ENCODE measurements around the gene MTARC2.

DNA sequence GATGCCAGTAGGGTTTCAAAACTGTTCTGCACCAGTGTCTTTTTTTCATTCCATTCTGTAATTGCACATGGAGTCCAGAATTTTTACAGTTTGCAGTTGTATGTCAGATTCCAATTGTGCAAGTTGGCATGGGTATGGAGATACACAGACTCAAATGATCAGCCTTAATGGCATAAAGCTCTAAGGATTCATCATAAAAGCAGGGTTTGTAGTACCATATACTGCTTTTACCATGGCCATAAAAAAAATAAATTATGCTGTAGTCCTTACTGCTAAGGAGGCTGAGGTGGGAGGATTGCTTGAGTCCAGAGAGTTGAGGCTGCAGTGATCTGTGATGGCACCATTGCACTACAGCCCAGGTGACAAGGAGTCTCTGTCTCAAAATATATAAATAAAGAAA lies 48.9 kb downstream of the MTARC2 start:
- TF ChIP-seq CTCF (IDR thresholded peaks at IDR 0.05) (no peak), EZH2 (IDR thresholded peaks at IDR 0.05) (no peak), EZH2phosphoT487 (IDR thresholded peaks at IDR 0.05) (no peak)
